Endodermal cell (in vitro differentiated cells): ENCODE data around the gene CLEC16A. TPM values are rescaled to one million over a fixed set of nuclear protein-coding genes. Genes with fewer than 3 reads are reported as not detected.
A peak's percentile ranks its signal among the peaks of the same experiment; 100 is the strongest.

Experiments
- DNase-seq: peaks from one replicate; pipeline ENCODE4 v3.0.0-alpha.2; 2017
- H3K27ac ChIP-seq: 2 replicates; pipeline ENCODE4 v1.5.1; 2013; ENCODE audit warnings: mild to moderate bottlenecking, low read depth, low read length, moderate library complexity
- H3K27me3 ChIP-seq: 2 replicates; pipeline ENCODE4 v1.6.1; 2013; ENCODE audit warnings: mild to moderate bottlenecking, low read length, moderate library complexity; ENCODE audit not compliant: insufficient read depth, control insufficient read depth, poor library complexity, severe bottlenecking
- H3K36me3 ChIP-seq: 2 replicates; pipeline ENCODE4 v1.7.0; 2013; ENCODE audit warnings: mild to moderate bottlenecking, low read length, moderate library complexity; ENCODE audit not compliant: control insufficient read depth, insufficient read depth
- H3K4me1 ChIP-seq: one replicate; pipeline ENCODE4 v1.7.0; 2013; ENCODE audit warnings: low read length; ENCODE audit not compliant: control insufficient read depth, insufficient read depth
- H3K4me3 ChIP-seq: 2 replicates; pipeline ENCODE4 v1.5.1; 2013; ENCODE audit warnings: mild to moderate bottlenecking, low read length, moderate library complexity
- H3K9ac ChIP-seq: 2 replicates; pipeline ENCODE4 v1.6.1; 2013; ENCODE audit warnings: mild to moderate bottlenecking, low read length, moderate library complexity; ENCODE audit not compliant: poor library complexity, severe bottlenecking; ENCODE audit errors: extremely low read depth
- H3K9me3 ChIP-seq: 2 replicates; pipeline ENCODE4 v1.6.1; 2013; ENCODE audit warnings: mild to moderate bottlenecking, low read length, moderate library complexity; ENCODE audit not compliant: control insufficient read depth
- H3K27ac Mint-ChIP-seq: 2 replicates; pipeline ENCODE4 v1.8.0; 2020; ENCODE audit warnings: mixed read lengths
- H3K27me3 Mint-ChIP-seq: 2 replicates; pipeline ENCODE4 v1.8.0; 2021; ENCODE audit warnings: mild to moderate bottlenecking, mixed read lengths; ENCODE audit not compliant: insufficient read depth
- H3K36me3 Mint-ChIP-seq: 2 replicates; pipeline ENCODE4 v1.8.0; 2020; ENCODE audit warnings: low read depth, mixed read lengths
- H3K4me1 Mint-ChIP-seq: 2 replicates; pipeline ENCODE4 v1.8.0; 2020; ENCODE audit warnings: mixed read lengths
- H3K4me3 Mint-ChIP-seq: 2 replicates; pipeline ENCODE4 v1.8.0; 2020; ENCODE audit warnings: mild to moderate bottlenecking, moderate library complexity, mixed read lengths
- H3K9me3 Mint-ChIP-seq: 2 replicates; pipeline ENCODE4 v1.8.0; 2020; ENCODE audit warnings: mild to moderate bottlenecking, mixed read lengths
- CTCF ChIP-seq: fragments of 200-600 bp; sonication (generic); conservative IDR thresholded peaks from 2 replicates; pipeline ENCODE4 v1.5.0; 2021; ENCODE audit warnings: antibody characterized with exemption, mild to moderate bottlenecking
- WGBS, 2 experiments: methylation state at CpG; one replicate each; pipeline versions ENCODE4 v1.1.5 to v1.1.7; 2013; ENCODE audit warnings: missing lambda C conversion rate in 2 of 2, mixed read lengths in 1 of 2; ENCODE audit not compliant: insufficient coverage in 1 of 2, insufficient read length in 1 of 2; 5-methylcytosine and 5-hydroxymethylcytosine counted together
- total RNA-seq, 2 donors: library from RNA; stranded (reverse); fragmentation: NEBNext Ultra II Directional in 1 of 2; extraction: Animal tissue kit (Norgen Biotek cat#: 25700) in 1 of 2; gene quantifications; 2 replicates in 1 of 2; 3 replicates in 1 of 2; pipeline ENCODE4 v1.2.1, GENCODE V29; 2021

The CLEC16A gene
- total RNA-seq, 2 donors from 2014 or later, result 19.5 to 28.3 TPM

GRCh38 chr16:10980813-10981212 is 36.4 kb downstream of the CLEC16A start:
- TF ChIP-seq CTCF, result no peak
- Histone ChIP-seq H3K4me3 (no peak overlapping the region), H3K27ac (no peak overlapping the region), H3K27me3 (no peaks in the 10 kb centered on the region), H3K9ac (no peak overlapping the region), H3K36me3 (peaks cover 35% of the 10 kb centered on the region), H3K4me1 (peaks cover 2% of the 10 kb centered on the region), H3K9me3 (no peaks in the 10 kb centered on the region)
- Mint-ChIP-seq H3K27me3 (no peaks in the 10 kb centered on the region), H3K4me3 (no peak overlapping the region), H3K27ac (no peak overlapping the region), H3K36me3 (peaks cover 52% of the 10 kb centered on the region), H3K4me1 (peaks cover 8% of the 10 kb centered on the region), H3K9me3 (no peaks in the 10 kb centered on the region)
- 92 to 94% methylated on average over 2 to 3 of the region's 3 CpGs for WGBS, 2 experiments
- DNase-seq, result no peak

GRCh38 chr16:10981697-10982216 is 37.4 kb downstream of the CLEC16A start:
- Mint-ChIP-seq H3K4me3 (no peak overlapping the region), H3K9me3 (no peaks in the 10 kb centered on the region), H3K36me3 (peaks cover 50% of the 10 kb centered on the region), H3K4me1 (peaks cover 2% of the 10 kb centered on the region), H3K27ac (no peak overlapping the region), H3K27me3 (no peaks in the 10 kb centered on the region)
- H3K4me1 ChIP-seq, result no peaks in the 10 kb centered on the region
- H3K9me3 ChIP-seq, result no peaks in the 10 kb centered on the region
- no peaks in the 10 kb centered on the region for H3K27me3 ChIP-seq
- peak; percentile 85 for DNase-seq
- H3K4me3 ChIP-seq, result no peak overlapping the region
- WGBS, 2 experiments, result 79 to 88% methylated on average over 3 to 4 of the region's 4 CpGs
- H3K27ac ChIP-seq, result no peak overlapping the region
- H3K36me3 ChIP-seq, result peaks cover 31% of the 10 kb centered on the region
- H3K9ac ChIP-seq, result no peak overlapping the region
- peak; percentile 72 for TF ChIP-seq CTCF

- DNase-seq, result no peak
- Histone ChIP-seq H3K36me3 (peaks cover 33% of the 10 kb centered on the region), H3K4me1 (no peaks in the 10 kb centered on the region), H3K9me3 (no peaks in the 10 kb centered on the region), H3K27me3 (no peaks in the 10 kb centered on the region), H3K27ac (no peak overlapping the region), H3K4me3 (no peak overlapping the region), H3K9ac (no peak overlapping the region)
- 93% methylated on average over 15 of the region's 15 CpGs for WGBS, 2 experiments
- Mint-ChIP-seq H3K36me3 (peaks cover 47% of the 10 kb centered on the region), H3K27me3 (no peaks in the 10 kb centered on the region), H3K4me1 (no peaks in the 10 kb centered on the region), H3K27ac (no peak overlapping the region), H3K4me3 (no peak overlapping the region), H3K9me3 (no peaks in the 10 kb centered on the region)
- no peak for TF ChIP-seq CTCF
Observed at GRCh38 chr16:10982465-10983150, 38.2 kb downstream of the CLEC16A start.
